COLO668 (cell line): Measurements from ENCODE around the gene EMC6.
"Not testable (repeated sequence)": the region's sequence is repeated elsewhere in the genome, so short reads cannot be mapped to it uniquely, and the experiment has no call there.

Experiments used
- DNase-seq: peaks from one replicate; lab custom pipeline; 2025; ENCODE audit not compliant: unreplicated experiment; lab: John Stamatoyannopoulos, UW

EMC6 gene

DNA sequence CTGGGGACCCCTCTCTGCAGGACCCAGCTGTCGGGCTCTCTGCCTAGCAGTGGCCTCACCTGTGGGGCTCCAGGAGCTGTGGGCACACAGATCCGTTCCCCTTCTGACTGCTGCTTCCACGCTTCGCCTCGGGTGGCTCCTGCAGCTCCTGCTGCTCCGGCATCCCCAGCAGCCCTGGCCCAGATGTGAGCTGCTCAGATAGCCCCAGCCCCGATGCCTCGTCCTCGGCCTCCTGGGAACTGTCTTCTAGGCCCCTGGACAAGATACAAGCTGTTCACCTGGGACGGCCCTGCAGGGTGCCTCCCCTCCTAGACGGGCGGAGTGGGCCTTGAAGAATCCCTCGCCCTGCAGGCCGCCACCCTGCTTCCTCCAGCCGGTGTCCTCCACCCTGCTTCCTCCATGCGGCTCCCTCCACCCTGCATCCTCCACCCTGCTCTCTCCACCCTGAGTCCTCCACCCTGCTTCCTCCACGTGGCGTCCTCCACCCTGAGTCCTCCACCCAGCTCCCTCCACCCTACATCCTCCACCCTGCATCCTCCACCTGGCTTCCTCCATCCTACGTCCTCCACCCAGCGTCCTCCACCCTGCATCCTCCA lies 11.0 kb downstream of the EMC6 start:
- no peak for DNase-seq

DNA sequence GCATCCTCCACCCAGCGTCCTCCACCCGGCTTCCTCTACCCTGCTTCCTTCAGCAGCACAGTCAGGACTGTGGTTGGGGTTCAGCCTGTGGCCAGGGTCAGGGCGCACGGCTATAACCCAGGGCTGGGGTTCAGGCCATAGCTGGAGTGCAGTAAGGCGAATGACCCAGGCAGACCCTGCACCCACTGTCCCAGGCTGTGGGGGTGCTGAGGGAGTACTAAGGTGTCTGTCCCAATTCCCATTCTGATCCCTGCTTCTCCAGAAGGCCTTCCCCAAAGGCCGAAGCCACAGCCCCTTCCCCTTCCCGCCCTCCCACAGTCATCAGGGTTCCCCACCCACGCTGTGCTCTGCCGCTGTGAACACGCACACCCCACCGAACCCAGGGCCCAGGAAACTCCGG lies 12.4 kb downstream of the EMC6 start:
- no peak for DNase-seq

DNA sequence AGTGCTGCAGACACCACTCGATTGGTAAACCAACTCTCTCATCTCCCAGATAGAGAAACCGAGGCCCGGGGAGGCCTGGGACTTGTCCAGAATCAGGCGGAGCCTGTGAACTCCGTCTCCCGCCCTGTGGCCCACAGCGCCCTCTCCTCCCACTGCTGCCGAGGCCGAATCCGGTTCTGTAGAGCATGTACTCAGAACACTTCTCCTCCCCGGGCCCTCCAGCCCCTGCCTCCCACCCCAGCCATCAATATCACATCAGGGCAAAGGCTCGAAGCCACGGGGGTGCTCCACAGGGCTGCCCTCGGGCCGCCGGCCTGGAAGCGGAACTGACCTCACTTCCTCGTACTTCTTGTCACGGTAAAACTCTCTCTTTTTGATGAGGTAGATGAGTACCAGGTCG lies 13.0 kb downstream of the EMC6 start:
- no peak for DNase-seq

DNA sequence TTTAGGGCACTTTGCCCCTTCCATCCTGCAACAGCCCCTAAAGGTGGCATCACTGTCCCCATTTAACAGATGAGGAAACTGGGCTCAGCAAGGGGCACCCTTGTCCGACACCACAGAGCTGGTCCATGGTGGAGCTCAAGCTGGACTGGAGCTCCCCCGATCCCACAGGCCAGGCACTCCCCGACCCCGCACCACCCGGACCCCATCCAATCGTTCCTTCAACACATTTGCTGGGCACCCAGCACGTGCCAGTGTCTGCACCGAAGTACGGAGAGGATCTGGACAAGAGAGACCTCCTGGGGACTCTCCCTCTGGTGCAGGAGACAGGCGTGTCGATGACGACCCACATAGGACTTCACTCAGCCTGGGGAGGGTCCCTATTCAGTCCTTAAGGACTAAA lies 13.4 kb downstream of the EMC6 start:
- no peak for DNase-seq

DNA sequence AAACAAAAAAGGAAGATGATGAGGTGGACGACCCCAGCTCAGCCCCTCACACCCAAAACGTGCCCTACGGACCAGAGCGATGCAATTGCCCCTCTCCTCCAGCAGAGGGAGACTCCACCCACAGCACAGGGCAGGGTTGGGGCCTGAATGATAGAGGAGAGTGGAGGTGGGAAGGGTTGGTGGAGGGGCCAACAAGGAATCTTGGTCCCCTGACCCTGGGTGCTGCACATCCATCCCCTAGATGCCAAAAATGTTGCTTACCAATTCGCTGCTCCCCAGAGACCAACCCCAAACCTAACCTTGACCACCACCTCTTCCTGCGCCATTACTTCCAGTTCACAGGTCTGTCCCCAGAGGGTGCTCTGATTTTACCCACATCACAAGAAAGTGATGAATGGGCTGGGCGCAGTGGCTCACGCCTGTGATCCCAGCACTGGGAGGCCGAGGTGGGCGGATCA lies 14.5 kb downstream of the EMC6 start:
- DNase-seq, result peak; percentile 3

DNA sequence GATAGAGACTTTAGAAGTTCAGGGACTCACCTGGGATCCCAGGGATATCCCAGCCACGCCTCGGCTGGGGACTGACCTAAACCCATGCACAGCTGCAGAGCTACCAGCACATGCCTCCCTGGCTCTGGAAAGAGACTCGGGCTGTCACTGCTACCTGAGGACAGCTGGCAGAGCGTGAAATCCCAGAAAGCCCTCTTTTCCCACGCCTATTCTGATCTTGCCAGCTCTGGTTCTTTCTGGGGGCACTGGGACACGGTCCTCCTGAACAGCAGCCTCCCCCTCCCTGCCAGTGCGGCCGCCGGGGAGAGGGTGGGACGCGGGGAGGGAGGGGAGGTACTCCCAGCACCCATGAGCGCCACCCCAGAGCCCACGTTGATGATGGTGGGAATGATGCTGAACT lies 16.6 kb downstream of the EMC6 start:
- DNase-seq, result no peak

DNA sequence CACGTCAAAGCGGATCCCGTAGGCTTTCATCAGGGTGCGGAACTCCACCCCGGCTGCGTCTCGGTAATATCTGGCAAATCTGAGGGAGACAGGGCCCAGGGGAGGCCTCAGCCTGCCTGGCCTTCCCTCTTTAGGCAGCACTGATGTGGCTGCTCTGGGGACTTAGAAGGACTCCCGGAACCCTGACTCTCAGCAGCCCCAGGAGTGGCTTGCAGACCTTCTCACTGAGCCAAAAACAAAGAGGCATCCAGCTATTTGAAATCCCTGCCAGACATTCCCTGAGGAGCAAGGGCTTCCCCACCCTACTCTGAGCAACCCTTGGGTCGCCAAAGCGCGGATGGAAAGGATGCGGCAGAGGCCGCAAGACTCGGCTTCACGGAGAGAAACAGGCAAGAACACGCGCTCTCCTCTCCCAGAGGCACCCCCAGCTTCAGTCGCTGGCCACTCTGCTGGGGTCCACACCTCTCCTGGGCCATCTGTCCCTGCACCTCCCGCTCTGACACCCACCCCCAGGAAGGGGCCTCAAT lies 19.5 kb downstream of the EMC6 start:
- DNase-seq, result no peak

DNA sequence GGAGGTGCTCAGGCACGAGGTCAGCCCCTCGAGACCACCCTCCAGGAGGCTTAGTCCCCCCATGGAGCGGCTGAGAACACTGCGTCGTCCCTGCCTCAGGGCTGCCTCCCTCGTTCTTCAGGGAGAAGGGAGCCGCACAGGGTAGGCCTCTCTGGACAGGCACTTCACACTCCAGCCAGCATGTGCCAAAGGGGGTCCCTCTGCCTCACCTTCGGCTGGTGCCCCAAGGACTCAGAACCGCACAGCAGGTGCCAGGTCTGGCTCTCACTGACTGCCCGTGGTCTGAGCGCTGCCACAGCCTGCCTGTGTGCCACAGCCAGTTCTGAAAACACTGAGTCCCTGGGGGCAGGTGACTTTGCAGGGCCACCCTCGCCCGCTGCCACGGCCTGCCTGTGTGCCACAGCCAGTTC lies 20.2 kb downstream of the EMC6 start:
- DNase-seq, result no peak

DNA sequence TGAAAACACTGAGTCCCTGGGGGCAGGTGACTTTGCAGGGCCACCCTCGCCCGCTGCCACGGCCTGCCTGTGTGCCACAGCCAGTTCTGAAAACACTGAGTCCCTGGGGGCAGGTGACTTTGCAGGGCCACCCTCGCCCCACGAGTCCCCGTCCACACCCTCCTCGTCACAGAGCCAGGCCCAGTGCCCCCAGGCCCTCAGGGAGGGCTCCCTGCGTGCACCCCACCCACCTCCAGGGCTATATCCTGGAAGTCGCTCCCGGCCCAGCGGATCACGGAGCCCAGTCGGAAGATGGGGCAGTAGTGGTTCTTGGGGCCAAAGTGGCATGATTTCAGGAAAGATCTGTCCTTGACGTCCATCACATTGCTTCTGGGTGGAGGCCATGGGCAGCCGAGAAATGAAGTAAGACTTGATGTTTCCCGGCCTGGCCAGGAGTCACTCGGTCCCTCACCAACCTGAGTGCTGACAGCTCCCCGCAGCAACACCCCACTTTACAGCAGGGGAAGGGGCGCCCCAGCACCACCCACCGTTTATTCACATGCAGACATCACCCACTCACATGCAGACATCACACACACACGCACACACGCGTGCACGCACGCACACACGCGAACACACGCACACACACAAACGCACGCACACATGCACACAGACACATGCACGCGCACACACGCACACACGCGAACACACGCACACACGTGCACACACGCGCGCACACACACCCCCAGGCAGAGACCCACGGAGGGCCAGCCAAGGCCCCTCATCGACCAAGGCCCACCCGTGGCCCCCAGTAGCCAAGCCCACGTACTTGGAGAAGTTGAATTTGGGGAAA lies 20.9 kb downstream of the EMC6 start:
- no peak for DNase-seq

DNA sequence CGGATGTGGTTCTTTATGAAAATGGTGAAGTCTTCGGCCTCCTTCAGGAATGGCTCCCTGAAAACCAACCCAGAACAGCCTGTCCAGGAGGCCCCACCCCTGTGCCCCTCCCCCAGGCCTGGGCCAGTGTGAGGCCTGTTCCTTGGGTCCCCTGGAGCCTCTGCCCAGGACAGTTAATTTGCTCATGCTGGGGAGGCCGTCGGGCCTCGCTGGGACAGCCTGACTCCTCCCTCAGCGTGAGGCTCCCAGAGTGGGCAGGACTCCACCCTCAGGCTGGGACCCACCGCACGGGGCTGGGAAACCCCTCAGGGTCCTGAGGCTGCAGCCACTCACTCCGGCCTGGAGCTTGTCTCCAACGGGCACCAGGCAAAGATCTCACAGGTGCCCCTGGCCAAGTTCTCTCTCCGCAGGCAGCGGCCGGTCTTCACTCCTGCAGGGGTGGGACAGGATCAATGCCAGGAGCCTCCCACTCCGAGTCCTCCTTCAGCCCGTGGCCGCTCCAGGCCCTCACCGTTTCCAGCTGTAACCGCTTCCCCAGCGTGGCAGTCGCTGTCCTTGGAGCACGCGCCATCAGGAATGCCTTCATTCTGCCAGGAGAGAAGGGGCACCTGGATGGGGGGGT lies 21.6 kb downstream of the EMC6 start:
- DNase-seq, result no peak

DNA sequence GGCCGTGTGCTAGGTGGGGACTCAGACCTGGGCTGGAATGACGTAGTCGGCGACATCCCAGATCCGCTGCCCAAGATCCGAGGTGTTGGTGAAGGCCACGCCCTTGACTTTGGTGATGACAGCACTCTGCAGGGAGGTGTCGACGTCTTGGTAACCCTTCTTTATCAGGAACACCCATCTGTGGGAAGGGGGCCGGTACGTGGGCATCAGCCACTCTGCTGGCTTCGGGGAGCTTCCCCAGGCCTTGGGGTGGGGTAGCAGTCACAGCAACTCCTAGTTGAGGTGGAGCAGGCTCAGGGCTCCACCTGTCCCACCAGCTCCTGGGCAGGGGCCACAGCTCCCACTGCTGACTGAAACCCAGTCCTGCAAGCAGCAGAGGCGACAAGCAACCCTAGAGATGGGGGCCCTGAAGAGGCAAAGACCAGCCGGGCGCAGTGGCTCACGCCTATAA lies 23.0 kb downstream of the EMC6 start:
- no peak for DNase-seq

DNA sequence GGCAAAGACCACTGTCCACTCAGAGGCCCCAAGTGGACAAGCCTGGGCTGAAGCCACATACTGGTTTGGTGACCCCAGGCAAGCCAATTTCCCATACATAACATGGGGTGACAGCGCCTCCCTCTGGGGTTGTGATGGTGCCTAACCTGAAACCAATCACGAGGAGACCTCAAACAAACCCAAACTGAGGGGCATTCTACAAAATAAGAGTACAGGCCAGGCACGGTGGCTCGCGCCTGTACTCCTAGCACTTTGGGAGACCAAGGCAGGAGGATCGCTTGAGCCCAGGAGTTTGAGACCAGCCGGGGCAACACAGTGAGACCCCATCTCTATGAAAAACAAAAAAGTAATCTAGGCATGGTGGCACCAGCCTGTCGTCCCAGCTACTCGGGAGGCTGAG lies 23.7 kb downstream of the EMC6 start:
- no peak for DNase-seq

DNA sequence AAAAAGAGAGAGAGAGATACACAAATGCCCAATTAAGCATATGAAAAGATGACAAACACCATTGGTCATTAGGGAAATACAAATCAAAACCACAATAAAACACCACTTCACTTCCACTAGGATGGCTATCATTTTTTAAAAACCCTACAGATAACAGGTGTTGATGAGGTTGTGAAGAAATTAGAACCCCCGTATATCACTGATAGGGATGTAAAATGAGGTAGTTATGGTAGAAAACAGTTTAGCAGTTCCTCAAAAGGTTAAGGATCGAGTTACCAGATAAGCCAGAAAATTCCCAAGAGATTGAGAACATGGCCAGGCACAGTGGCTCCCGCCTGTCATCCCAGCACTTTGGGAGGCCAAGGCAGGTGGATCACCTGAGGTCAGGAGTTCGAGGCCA lies 24.5 kb downstream of the EMC6 start:
- no peak for DNase-seq

DNA sequence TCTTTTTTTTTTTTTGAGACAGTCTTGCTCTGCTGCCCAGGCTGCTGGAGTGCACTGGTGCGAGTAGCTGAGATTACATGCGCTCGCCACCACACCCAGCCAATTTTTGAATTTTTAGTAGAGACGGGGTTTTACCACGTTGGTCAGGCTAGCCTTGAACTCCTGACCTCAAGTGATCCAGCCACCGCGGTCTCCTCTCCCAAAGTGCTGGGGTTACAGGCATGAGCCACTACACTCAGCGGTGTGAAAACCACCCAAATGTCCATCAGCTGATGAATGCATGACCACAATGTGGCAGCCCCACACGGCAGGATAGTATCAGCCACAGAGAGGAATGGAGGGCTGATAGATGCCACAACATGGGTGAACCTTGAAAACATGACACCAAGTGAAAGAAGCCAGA lies 25.2 kb downstream of the EMC6 start:
- no peak for DNase-seq

DNA sequence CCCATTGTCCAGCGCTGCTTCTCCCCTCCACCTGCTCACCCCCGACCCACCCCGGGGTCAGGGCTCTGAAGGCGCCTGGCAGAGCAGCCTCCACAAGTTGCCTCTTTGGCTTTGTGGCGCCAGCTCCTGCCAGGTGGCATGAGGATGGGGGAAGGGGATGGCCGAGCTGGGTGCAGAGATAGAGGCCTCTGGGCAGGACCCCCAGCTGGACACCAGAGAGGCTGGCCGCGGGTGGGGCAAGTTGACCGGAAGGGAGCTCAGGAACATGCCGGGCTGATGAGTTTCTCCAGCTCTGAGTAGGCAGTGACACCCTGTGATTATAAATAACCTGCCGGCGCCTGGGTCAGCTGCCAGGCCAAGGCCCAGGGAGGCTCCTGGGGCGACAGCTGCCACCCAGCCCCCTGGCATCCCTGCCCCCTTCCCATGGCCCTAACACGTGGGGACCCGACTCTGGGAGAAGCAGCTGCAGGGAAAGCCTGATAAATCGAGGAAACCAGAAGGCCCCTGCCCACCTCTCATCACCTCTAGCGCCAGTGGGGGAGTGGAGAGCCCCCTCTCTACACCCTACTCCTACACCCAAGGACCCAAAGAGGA lies 26.6 kb downstream of the EMC6 start:
- no peak for DNase-seq

DNA sequence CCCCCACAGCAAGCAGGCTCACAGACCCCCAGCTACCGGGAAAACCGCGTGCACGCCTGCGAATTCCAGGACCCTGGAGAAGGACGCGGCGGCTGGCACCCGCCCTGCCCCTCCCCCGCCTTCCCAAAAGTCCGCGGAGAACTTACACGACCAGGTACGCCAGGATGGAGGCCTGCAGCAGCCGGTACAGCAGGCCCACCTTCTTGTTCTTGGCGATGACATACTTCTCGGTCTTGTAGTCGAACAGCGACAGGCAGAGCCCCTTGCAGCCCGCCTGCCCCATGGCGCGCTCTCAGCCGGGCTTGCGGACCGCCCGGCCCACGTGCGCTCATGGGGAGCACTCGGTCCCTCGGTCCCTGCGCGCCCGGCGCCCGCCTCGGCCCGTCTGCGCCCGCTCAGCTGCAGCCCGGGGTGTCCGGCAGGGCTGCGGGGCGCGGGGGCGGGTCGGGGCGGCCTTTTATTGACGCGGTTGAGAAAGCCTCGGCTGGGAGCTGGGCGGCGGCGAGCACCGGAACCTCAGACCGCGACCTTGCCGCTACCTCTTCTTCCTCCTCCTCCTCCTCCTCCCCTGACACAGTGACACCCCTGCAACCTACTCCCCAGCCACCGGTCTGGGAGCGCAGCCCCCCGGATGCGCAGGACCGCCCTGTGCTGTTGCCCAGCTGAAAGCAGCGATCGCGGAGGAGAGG lies 27.3 kb downstream of the EMC6 start, which contains the start of gene P2RX5:
TSS of gene P2RX5 (minus strand) at position 433 of the 689 bp plus-strand sequence. CDS start at position 283, 150 bp downstream.
- DNase-seq, result peak; percentile 9

DNA sequence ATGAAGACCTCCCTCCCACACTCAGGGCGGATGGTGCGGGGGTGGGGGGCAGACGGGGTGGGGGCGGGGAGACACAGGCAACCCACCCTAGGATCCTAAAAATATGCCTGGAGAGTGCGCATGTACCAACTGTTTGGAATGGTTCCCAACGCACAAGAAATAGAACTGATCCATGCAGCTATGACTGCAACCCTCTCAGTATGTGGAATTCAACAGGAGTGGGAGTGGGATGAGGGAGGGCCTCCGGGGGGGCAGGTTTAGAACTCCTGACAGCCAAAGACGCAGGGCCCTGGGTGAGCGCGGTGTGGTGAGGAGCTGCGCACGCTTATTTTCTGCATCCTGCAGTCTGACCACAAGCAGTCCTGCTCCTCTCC lies 28.5 kb downstream of the EMC6 start:
- no peak for DNase-seq

DNA sequence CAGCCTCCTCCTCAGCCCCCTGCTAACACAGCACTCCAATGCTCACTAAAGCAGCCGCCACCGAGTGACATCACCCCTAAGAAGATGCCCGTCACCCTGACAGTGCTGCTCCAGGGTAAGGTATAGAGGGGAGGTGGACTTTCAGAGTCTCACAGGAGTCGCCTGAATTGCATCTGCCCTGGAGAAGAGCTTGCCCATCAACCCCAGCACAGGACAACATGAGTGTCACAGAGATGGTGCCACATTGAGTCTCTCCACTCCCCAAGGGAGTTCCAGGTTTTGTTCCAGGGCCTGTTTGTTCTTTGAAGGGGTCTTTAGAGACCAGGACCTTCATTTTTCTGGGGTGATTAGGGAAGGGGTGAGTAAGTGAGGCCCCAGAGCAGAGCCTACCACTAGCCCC lies 29.5 kb downstream of the EMC6 start:
- DNase-seq, result no peak

DNA sequence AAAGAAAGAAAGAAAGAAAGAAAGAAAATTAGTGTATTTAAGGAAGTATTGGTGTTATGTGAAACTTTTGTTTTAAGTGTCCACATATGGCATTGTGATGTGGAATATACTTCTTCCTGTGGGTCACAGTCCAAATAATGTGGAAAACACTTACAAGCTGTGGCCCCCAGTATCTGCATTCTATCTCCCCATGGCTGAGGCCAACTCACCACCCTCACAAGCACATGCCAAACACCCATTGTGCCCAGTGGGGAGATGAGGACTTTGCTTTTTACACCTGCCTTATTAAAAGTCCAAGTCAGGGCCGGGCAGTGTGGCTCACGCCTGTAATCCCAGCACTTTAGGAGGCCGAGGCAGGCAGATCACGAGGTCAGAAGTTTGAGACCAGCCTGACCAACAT lies 31.3 kb downstream of the EMC6 start:
- DNase-seq, result no peak

DNA sequence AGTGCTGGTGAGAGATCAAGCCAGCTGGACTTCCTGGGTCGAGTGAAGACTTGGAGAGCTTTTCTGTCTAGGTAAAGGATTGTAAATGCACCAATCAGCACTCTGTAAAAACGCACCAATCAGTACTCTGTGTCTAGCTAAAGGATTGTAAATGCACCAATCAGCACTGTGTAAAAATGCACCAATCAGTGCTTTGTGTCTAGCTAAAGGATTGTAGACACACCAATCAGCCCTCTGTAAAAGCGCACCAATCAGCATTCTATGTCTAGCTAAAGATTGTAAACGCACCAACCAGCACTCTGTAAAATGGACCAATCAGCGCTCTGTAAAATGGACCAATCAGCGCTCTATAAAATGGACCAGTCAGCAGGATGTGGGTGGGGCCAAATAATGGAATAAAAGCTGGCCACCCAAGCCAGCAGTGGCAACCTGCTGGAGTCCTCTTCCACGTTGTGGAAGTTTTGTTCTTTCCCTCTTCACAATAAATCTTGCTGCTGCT lies 33.5 kb downstream of the EMC6 start:
- not testable (repeated sequence) for DNase-seq
